ENCODE data around the gene TOP3B.

TOP3B gene

GRCh38 chr22:22010358-22010757 is 27.8 kb upstream of the TOP3B start:
- DNase-seq (ENCODE audit: low read depth): no peak

- DNase-seq (ENCODE audit: low read depth): no peak
Observed at GRCh38 chr22:22009661-22010060, 27.1 kb upstream of the TOP3B start.

GRCh38 chr22:22006596-22006990 is 24.0 kb upstream of the TOP3B start:
- no peak for DNase-seq (ENCODE audit: low read depth)

GRCh38 chr22:22005945-22006595 is 23.5 kb upstream of the TOP3B start:
- DNase-seq (ENCODE audit: low read depth): no peak

GRCh38 chr22:22003233-22003632 is 20.6 kb upstream of the TOP3B start:
- no peak for DNase-seq (ENCODE audit: low read depth)

- no peak for DNase-seq (ENCODE audit: low read depth)
Observed at GRCh38 chr22:22002526-22003055, 20.0 kb upstream of the TOP3B start.

GRCh38 chr22:22001664-22002525 is 19.3 kb upstream of the TOP3B start:
- DNase-seq (ENCODE audit: low read depth): no peak

GRCh38 chr22:21998595-21999247 is 16.1 kb upstream of the TOP3B start:
- DNase-seq (ENCODE audit: low read depth): no peak

- no peak for DNase-seq (ENCODE audit: low read depth)
Observed at GRCh38 chr22:21996175-21996720, 13.7 kb upstream of the TOP3B start.

- DNase-seq (ENCODE audit: low read depth): no peak
Observed at GRCh38 chr22:21995660-21996059, 13.1 kb upstream of the TOP3B start.

GRCh38 chr22:21994881-21995444 is 12.4 kb upstream of the TOP3B start:
- DNase-seq (ENCODE audit: low read depth): no peak

- DNase-seq (ENCODE audit: low read depth): no peak
Observed at GRCh38 chr22:21992593-21993237, 10.1 kb upstream of the TOP3B start.

GRCh38 chr22:21991774-21992173 is 9.2 kb upstream of the TOP3B start:
- DNase-seq (ENCODE audit: low read depth): no peak

GRCh38 chr22:21991304-21991596 is 8.7 kb upstream of the TOP3B start:
- DNase-seq (ENCODE audit: low read depth): no peak

- DNase-seq (ENCODE audit: low read depth): no peak
Observed at GRCh38 chr22:21990445-21991303, 8.1 kb upstream of the TOP3B start.

- DNase-seq (ENCODE audit: low read depth): no peak
Observed at GRCh38 chr22:21989049-21989448, 6.5 kb upstream of the TOP3B start.

GRCh38 chr22:21985214-21985613 is 2.6 kb upstream of the TOP3B start:
- no peak for DNase-seq (ENCODE audit: low read depth)

GRCh38 chr22:21984793-21985192 is 2.2 kb upstream of the TOP3B start:
- no peak for DNase-seq (ENCODE audit: low read depth)

- DNase-seq (ENCODE audit: low read depth): no peak
Observed at GRCh38 chr22:21981874-21982273, 713 bp downstream of the TOP3B start.

GRCh38 chr22:21980547-21980946 is 2.0 kb downstream of the TOP3B start:
- DNase-seq (ENCODE audit: low read depth): no peak

All from activated gamma-delta T cell treated with anti-CD3 and anti-CD28 coated beads, Interleukin-2, amount 50 U/mL, for 16 hours (primary cell).